Hematopoietic multipotent progenitor cell treated with erythropoietin and hydrocortisone succinate and interleukin-3 and kit ligand, for 8 days (in vitro differentiated cells): ENCODE data around the gene KLHL29.

Experiments
- DNase-seq: peaks from one replicate; pipeline ENCODE4 v3.0.0-alpha.2; 2015

KLHL29 gene

DNA sequence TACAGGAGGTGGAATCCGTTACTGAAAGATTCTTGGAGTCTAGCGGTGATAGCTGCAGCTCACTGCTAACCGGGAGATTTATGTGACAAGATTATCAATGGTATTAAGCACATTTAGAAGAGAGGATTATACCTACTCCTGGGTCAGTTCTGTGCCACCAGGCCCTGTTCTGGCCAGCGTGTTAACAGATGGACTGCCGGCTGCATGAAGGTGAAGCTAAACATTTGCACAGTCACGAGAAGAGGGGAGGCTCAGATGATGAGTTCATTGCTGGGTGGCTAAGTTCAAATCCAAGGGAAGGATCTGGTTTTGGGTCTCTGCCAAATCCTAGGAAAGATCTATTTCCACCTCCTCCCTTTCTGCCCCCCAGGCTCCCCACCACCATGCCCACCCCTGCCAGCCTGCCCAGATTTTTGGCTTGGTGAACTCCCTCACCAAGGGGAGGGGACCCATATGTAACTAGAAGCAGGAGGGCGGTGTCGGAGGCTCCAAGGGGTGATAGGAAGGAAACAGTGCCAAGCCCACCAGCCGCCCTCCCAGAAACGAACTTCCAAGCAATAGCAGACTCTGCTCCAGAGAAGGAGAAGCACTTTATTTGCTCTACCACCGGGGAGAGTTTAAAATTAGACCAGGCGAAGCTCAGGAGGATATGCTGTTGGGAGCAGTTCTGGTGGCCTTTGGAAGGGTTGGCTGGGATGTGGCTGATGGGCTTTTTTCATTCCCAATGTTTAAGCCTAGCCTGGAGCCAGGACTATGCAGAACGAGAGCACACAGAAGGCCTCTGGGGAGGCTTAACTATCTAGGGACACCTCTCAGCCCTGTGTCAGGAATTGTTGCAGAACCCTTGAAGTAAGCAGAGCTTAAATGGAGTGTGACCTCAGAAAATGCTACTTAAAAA, 200.5 kb downstream of the KLHL29 start:
- DNase-seq: no peak

DNA sequence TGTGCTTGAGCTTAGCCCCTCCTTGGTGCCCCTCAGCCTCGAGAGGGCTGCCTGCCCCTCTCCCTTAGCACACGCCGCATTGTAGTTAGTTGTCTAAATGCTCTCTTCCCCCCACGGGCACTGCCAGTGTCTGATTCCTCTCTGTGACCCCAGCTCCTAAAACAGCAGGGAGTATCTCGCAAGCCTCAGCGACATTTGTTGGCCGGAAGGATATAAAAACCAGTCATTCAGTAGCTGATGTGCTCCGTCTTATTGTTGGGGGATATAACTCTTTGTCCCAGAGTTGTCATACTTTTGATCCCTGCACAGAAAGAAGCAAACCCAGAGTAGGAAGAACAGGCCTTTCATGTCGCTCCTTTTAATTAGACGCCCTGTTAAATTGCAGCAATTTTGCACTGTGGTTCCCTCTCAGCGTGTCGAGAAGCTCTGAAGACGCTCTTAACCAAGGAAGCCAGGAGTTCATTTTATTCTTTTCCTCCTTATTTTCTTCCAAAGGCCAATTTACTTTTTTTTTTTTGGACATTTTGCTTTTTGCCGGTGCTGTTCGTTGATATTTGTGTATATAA, 201.8 kb downstream of the KLHL29 start:
- no peak for DNase-seq

DNA sequence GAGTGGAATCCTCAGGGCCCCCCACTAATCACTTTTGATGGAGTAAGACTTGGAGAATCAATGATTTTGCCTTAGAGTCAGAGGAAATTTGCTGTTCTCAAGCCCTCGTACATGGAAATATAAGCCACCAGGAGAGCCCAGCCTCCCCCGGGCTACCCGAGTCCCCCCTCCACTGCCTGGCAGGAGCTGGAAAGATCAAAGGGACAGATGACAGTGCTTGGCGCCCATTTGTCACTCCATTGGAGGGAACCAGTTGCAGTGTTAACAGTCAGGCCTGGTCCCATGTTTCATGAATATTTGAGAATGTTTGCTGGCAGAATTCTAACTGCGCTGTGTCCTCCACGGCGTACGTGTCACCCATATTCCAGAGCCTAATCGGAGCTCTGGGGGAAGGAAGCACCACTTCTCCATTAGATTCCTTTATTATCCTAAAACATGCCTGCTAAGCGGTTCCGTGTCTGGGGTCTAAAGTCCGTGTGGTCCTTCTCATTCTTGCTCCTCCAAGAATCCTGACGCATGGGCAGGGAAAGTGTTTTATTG, 202.4 kb downstream of the KLHL29 start:
- DNase-seq: no peak

DNA sequence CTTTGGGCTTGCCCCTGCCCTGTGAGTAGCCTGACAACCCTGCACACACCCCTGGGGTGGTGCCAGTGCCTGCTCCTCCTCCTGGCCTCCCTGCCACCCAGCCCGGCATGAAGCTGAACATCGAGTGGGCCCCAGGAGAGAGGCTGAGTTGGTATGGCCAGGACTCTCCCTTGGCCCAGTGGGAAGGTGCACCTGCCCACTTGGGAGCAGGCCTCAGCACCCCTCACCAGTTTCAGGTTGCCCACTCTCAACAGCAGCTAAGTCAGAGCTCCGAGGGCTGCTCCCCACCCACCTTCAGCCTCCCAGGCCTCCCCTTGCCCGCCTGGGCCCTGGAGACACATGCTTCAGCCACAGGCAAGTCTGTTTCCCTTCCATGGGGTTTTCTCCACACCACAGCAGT, 203.1 kb downstream of the KLHL29 start:
- no peak for DNase-seq

DNA sequence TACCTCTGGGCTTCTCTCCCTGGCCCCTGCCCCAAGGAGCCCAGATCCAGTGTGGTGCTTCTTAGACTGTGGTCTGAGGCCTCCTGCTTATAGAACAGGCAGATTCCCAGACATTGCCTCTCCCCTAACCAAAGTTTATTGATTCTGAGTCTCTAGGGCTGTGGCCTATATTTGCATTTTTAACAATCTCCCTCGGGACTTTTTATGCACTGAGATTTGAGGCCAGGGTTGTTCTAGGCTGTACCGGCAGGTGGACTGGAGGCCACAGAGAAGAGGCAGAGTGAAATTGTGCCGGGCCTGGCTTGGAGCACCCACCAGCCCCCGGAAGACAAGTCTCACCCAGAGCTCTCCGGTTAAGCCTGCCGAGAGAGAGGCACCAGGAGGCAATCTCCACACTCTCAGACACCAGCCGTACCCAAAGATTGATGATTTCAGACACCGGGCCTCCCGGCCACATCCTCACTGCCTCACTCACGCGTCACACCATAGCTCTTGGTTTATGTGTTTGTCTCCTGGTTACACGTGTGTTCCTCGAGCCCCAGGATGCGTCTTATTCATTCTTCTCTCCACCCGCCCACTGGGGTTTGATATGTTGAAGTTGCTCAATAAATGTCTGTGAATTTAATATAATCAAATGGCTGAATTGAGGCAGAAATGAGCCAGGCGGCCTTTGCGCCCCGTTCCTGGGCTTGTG, 203.7 kb downstream of the KLHL29 start:
- DNase-seq: no peak

DNA sequence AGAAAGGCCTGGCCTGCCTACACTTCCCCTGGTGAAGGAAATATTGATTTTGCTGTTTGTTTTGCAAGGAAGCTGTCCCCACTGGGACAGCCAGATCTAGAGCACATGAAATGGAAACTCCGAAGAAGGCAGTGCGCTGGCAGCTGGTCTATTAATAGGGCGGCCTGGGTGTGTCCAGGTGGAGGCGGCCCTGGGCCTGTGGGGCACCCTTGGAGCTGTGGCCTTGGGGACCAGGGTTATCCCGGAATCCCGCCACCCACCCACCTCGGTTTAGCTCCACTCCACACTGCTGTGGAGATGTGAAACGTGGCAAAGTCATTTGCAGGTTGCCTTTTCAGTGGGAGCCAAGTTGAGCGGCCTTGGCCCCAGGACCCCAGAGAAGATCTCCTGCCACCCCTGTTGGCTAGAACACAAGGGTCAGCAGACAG, 204.3 kb downstream of the KLHL29 start:
- no peak for DNase-seq

DNA sequence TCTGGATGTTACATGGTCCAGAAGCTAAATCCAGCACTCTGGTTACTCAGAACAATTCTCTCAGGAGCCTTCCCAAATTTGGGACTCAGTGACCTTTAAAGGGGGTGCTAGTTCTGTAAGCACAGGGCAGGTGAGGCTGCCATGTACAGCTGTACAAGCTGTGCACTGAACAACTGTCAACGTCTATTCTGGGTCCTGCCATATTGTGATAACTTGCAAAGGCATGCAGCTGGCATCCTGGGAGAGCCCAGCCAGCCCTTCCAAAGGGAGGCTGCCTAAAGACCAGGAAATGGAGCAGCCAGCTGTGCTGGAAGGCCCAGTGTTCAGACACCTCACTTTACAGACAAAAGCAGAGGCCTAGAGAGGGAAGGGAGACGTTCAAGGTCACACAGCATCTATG, 204.8 kb downstream of the KLHL29 start:
- no peak for DNase-seq

DNA sequence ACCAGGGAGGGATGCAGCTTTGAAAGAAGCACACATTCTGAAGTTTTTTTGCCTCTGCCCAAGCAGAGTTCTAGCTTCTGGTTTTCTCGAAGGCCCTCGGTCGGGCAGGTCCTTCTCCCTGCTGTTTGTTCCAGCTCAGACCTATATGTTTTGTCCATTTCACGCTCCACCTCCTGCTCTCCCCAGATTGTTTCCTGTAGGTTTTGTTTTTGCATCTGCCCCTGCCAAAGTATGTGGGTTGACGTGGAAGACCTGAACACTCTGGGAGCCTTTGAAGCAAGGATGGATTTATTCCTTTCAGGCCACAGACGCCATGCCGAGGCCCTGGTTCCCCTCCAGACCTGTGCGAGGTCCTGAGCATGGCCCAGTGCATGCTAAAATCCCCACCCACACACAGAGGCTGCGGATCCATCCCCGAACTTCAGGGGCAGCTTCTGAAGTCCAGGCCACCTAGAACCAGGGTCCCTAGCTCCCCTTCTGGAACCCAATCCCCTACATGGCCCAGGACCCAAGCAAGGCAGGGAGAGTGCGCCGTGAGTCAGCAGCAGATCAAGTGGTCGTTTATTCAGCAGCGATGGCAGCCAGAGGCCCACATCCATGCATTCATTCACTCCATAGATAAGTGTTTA, 205.4 kb downstream of the KLHL29 start:
- no peak for DNase-seq

DNA sequence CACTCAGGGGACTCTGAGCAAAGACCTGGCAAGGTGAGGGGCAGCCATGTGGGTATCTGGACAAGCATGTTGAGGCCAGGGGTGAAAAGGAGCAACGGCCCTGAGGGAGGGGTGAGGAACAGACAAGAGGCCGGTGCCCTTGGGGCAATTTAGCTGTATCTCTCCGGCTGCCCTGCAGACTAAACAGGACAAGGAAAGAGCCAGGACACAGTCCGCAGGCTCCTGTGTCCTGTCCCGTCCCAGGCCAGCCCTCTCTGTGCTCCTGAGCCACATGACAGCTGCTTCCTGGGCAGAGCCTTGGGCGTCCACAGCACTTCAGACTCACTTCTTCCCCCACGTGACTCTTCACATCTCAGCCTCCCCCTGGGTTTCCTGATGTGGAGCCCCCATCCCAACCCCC, 206.1 kb downstream of the KLHL29 start:
- DNase-seq: no peak

DNA sequence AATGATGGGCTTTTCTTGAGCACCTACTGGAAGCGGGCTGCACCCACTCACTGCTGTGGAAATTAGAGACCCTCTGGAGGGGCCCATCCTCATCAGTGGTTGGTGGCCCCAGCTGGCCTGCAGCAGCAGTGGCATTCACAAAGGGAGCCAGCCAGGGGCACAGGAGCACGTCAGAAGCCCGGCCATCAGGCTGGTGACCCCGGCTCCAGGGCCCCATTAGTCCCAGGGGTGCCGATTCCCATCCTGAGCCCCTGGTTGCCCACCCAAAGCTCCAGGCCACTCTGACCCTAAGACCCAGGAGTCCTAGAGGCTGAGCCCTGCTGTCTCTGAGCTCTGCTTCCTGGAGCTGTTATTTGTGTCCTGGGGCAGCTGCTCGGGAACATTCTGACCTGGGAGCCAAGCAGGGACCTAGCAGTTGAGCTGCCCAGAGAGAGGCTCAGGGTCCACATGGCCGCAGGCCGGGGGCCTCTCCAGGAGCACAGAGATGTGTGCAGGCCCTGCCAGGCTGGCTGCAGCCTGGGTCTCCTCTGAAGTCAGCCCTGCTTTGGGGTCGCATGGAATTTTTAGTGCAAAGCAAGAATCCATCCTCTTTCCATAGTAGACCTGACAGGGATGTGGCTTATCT, 207.2 kb downstream of the KLHL29 start:
- no peak for DNase-seq

DNA sequence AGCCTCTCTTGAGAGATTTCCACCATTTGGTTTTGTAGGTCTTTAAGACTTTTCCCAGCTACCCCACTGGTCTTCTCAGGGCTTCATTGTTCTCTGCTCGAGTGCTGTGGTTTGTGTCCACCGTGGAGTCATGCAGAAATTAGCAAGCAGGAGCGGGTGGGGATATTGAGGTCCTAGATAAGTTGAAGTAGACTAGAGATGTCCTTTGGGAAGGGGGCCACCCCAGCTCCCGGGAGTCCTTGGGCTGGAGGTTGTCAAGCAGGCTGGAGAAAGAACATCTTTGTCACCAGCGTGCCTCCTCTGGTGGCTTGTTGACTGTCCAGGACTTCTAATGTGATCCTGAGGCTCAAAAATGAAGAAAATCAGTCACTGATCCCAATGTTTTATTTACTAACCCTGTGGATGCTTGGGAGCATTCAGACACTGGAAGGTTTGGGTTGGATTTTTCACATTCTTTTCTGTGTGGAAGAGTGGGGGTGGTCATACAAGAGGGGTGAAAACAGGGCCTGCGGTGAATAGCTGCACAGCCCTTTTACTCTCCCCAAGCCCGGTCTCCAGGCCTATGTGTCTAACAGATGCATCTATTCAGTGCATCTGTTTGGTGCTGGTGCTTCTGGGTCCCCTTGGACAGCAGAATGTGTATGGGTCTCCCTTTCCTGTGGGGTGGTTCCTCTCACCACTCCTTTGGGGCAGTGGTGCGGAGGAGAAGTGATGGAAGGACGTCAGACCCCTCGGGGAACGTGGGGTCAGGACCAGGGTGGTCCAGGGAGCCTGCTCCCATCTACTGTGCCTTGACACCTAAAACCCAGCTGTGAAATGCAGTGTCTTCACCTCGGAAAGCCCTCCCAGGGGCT, 208.1 kb downstream of the KLHL29 start:
- DNase-seq: no peak

DNA sequence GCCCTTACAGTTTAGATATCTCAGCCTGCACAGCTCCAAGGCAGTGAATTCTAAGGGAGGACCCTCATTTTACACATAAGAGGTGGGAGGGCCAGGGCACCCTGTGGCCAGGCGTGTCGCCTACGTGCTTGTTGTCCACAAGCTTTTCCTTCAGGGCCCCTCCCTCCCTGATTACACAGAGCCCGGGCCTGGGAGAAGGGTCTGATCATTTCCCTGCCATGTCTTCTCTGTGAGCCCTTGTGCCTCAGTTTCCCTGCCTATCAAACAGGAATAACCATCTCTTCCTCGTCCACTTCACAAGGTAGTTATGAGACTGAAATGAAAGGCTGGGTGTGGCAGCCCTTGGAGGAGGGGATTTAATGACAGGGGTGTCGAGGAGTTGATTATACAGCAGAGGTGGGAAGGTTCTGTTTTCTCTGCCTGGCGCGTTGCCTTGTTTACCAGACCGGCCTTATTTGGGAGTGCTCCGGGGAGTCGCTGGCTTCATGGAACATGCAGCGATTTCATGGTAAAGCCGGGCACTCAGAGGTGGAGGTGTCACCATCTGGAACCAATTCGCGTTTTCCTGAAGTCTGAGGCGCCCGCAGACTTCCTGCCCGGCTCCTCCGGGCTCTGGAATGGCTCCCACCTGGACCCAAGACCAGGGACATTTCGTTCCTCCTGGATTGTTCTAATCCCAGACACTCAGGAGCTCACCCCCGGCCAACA, 208.9 kb downstream of the KLHL29 start:
- no peak for DNase-seq

DNA sequence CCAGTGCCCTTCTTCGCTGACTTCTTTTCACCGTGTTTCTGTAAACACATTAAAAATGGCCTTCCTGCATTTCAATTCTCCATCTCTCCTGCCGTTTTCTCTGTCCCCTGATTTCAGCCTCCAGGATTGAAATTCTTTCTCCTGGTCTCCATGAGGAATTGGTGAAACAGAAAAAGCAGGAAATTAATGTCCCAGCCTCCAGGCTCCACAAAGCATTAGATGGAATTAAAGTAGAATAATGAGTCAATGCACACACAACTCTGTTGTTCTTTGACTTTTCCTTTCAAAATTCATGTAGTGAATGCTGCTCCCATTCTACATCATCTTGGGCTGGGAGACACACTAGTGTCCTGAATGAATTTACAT, 209.5 kb downstream of the KLHL29 start:
- DNase-seq: no peak

DNA sequence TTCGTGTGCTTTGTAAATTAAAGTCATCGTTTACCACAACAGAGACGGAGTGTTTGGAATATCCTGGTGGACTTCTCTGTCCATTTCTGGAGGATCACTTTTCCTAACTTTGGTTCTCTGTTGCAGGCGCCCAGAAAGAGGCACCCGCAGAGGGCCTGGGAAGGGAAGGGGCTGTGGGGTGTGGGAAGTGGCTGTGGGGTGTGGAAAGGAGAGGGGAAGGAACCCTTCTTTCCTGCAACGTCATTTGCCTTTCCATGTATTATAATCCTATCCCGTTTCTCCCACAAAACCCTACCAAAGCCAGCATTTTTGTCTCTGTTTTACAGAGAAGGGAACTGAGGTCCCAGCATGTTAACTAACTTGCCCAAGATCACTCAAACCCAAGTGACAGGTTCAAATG, 210.0 kb downstream of the KLHL29 start:
- DNase-seq: no peak

DNA sequence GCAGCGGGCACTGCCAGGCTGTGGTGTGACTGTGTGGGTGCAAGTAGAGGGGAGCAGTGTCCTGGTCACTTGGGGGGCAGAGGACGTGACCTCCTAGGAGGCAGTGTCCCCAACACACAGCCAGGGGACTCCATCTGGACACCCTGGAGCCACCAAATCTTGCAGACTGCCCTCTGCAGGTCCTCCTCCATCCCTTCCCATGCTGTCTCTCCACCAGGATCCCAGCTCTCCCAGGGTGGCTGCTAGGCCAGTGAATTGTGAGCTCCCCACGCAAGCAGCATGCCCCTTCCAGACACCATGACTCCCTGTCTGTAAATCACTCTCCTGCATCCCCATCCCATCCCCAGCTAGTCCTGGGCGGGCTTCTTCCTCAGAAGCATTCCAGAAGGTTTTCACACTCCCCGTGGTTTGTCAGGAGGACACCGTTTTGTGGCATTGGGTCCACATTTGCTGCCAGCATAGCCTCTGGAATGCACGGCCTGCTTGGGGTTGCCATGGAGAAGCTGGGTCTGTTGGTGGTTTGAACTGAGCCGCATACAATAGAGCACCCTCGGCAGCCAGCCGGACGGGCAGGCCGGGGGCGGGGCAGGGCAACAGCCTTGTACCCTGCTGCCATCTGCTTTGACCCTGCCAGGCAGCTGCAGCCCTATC, 210.7 kb downstream of the KLHL29 start:
- DNase-seq: no peak

DNA sequence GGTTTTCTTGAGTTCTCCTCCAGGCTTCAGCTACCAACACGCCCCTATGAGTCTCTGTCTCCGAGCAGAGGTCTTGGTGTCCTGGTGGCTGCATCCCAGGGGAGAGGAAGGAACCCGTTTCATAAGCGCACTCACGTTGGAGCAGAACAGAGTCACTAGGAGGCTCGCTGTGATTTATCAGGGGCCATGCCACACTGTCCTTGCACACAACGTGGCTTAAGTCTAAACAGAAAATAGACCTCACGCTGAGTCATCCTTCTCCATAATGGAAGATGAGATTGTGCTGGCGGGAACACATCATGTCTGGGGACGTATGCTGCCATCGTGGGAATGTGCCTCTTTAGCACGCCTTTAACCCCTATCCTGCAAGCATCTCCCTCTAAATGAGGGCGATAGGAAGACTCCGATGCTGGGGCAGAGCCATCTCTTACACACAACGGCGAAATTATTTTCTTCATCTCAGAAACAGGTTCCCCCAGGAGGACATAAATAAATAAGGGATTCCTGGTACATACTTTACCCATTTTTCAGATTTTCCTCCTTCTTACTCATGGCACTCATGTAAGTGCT, 211.4 kb downstream of the KLHL29 start:
- DNase-seq: no peak

DNA sequence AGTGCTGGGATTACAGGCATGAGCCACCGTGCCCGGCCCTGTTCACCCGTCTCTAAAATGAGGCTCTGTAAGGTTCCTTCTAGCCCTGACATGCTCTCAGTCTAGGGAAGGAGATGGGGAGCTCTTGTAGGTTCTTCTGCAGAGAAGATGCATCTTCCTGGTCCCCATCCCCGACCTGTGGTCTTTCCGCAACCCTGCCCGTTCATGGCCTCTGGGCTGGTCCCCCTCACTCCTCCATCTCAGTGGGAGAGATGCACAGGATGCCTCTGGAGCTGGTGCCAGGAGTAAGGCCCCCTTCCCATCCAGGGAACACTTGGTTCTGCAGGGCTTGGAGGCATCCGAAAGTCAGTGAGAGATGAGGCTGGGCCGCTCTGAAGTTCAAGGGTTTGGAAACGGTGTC, 212.7 kb downstream of the KLHL29 start:
- DNase-seq: no peak

DNA sequence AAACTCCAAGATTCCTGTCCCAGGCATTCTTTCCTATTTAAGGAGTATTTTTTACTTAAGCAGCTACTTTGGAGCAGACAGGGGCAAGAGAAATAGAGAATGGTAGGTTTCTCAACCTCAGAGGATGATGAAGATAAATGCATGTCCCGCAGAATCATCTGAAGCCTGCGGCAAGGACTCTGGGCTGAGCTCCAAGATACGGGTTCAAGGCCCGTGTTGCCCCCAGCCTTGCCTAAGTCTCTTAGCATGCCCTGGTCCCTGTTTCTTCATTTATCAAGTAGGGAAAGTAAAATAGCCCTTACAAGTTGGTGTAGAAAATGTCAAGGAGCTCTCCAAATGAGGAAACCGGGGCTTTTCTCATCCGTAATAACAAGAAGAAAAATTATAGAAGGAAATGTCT, 214.0 kb downstream of the KLHL29 start:
- DNase-seq: no peak

DNA sequence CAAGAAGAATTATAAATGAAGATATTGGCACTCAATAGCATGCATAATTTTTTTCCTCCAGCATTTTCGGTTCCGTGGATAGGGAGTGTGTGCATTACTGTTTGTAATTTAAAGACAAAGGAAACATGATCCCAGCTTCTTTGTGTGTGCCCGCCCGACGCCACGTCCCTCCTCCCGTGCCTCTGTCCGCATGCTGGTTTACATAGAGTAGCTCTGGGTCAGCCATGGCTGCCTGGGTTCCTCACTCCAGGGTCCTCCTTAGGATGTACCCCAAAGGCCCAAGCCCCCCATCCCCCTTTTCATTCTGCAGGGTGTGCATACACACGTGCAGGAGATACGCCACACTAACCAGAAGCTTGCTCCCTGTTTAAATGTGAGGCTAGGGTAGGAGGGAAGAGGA, 214.7 kb downstream of the KLHL29 start:
- no peak for DNase-seq

DNA sequence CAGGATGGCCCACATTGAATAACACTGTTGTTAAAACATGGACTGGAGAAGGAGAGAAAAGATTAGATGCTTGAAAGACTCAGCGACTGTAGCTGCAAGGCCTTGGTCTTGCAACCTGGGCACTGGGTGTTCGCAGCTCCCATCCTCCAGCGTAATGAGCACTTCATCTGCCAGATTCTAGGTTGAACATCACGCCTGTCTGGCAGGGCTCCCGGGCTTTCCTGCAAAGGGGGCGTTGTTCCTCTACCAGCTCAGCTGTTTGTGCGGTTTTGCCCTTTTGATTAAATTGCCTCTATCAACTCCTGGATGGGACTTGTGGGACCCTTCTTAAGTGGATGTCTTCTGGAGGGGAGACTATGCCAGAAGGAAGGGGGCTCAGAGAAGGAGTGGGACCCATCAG, 215.4 kb downstream of the KLHL29 start:
- no peak for DNase-seq
